SK-N-SH (cell line): ENCODE data around the gene PTMS. TPM values are rescaled to one million over a fixed set of nuclear protein-coding genes. Genes with fewer than 3 reads are reported as not detected.

Experiments used
- CTCF ChIA-PET: fragments of 300-600, 350-600 bp; formaldehyde crosslinking; extraction: SDS; loops from one replicate; lab custom pipeline; 2021; lab: Yijun Ruan, JAX
- POLR2A ChIA-PET: fragments of 350-600 bp; sonication (Branson Sonifier 250); formaldehyde crosslinking; extraction: SDS; loops from one replicate; lab custom pipeline; 2020; ENCODE audit warnings: antibody characterized with exemption, inconsistent platforms; lab: Yijun Ruan, JAX
- DNase-seq: peaks from one replicate; pipeline ENCODE4 v3.0.0; 2012
- H2AFZ ChIP-seq: fragments of 200-600 bp; sonication (generic); 2 replicates; pipeline ENCODE4 v1.8.1; 2016; ENCODE audit warnings: antibody characterized with exemption, mild to moderate bottlenecking, low read depth
- H3F3A ChIP-seq: fragments of 200-600 bp; sonication (generic); replicated peaks from 2 replicates; pipeline ENCODE3; 2016; ENCODE audit warnings: antibody characterized with exemption, mild to moderate bottlenecking; ENCODE audit not compliant: insufficient read depth
- H3K27ac ChIP-seq, 2 experiments: fragments of 200-500 bp in 1 of 2; fragments of 200-600 bp in 1 of 2; sonication (Bioruptor generic) in 1 of 2; sonication (generic), shearing (Covaris generic) in 1 of 2; 2 replicates each; pipeline versions ENCODE4 v1.5.1 to v1.6.1; 2014 to 2016; ENCODE audit warnings: low read depth in 2 of 2, inconsistent platforms in 1 of 2, low read length in 1 of 2, mild to moderate bottlenecking in 1 of 2, mixed read lengths in 1 of 2
- H3K27me3 ChIP-seq: fragments of 200-600 bp; sonication (generic), shearing (Covaris generic); 2 replicates; pipeline ENCODE4 v1.6.1; 2016; ENCODE audit warnings: mixed run types; ENCODE audit not compliant: insufficient read depth
- H3K36me3 ChIP-seq, 2 experiments: fragments of 200-500 bp in 1 of 2; fragments of 200-600 bp in 1 of 2; sonication (Bioruptor generic) in 1 of 2; sonication (generic) in 1 of 2; replicated peaks in 1 of 2; 2 replicates each; pipeline versions ENCODE3 to v1.5.1; 2014 to 2016; ENCODE audit warnings: low read length in 1 of 2, mild to moderate bottlenecking in 1 of 2; ENCODE audit not compliant: insufficient read depth in 2 of 2, control insufficient read depth in 1 of 2
- H3K4me1 ChIP-seq, 2 experiments: fragments of 200-500 bp in 1 of 2; fragments of 200-600 bp in 1 of 2; sonication (Bioruptor generic) in 1 of 2; sonication (generic), shearing (Covaris generic) in 1 of 2; 2 replicates each; pipeline versions ENCODE4 v1.5.1 to v1.6.1; 2014 to 2016; ENCODE audit warnings: low read depth in 1 of 2, low read length in 1 of 2, mixed run types in 1 of 2; ENCODE audit not compliant: insufficient read depth in 2 of 2, control insufficient read depth in 1 of 2
- H3K4me2 ChIP-seq: fragments of 200-600 bp; sonication (generic), shearing (Covaris generic); 2 replicates; pipeline ENCODE4 v1.6.1; 2017; ENCODE audit warnings: mixed run types
- H3K4me3 ChIP-seq, 2 experiments: fragments of 200-500 bp in 1 of 2; fragments of 200-600 bp in 1 of 2; sonication (Bioruptor generic) in 1 of 2; sonication (generic), shearing (Covaris generic) in 1 of 2; 2 replicates each; pipeline versions ENCODE4 v1.5.1 to v1.8.1; 2014 to 2016; ENCODE audit warnings: low read depth in 2 of 2, inconsistent platforms in 1 of 2, low read length in 1 of 2, mild to moderate bottlenecking in 1 of 2, mixed read lengths in 1 of 2, moderate library complexity in 1 of 2
- H3K79me2 ChIP-seq: fragments of 200-600 bp; sonication (generic); 2 replicates; pipeline ENCODE4 v1.8.1; 2017; ENCODE audit warnings: mild to moderate bottlenecking; ENCODE audit not compliant: insufficient read depth
- H3K9ac ChIP-seq: fragments of 200-600 bp; sonication (generic); 2 replicates; pipeline ENCODE4 v1.6.1; 2017; ENCODE audit warnings: mixed run types
- H3K9me2 ChIP-seq: fragments of 200-600 bp; sonication (generic); 2 replicates; pipeline ENCODE4 v1.6.1; 2017; ENCODE audit warnings: mixed run types
- H3K9me3 ChIP-seq: fragments of 200-600 bp; sonication (generic); 2 replicates; pipeline ENCODE4 v1.6.1; 2017; ENCODE audit warnings: mixed run types, mild to moderate bottlenecking, moderate library complexity
- H4K20me1 ChIP-seq: fragments of 200-600 bp; sonication (generic); 2 replicates; pipeline ENCODE4 v1.6.1; 2017; ENCODE audit warnings: mild to moderate bottlenecking, mixed run types; ENCODE audit not compliant: insufficient read depth
- ELF1 ChIP-seq: IDR thresholded peaks from 2 replicates; pipeline ENCODE4 v1.4.0; 2012
- EP300 ChIP-seq, 2 experiments: IDR thresholded peaks; 2 replicates each; pipeline versions ENCODE4 v1.4.0 to v1.6.1; 2012; ENCODE audit warnings: borderline replicate concordance in 1 of 2, low read depth in 1 of 2, low read length in 1 of 2
- EZH2phosphoT487 ChIP-seq: fragments of 200-600 bp; sonication (generic); IDR thresholded peaks from 2 replicates; pipeline ENCODE4 v1.6.1; 2017; ENCODE audit warnings: low read depth, mixed run types, mild to moderate bottlenecking, antibody characterized with exemption, moderate library complexity, borderline replicate concordance
- FOSL2 ChIP-seq: IDR thresholded peaks from 2 replicates; pipeline ENCODE4 v1.4.0; 2012; ENCODE audit warnings: low read depth, mild to moderate bottlenecking, moderate library complexity, borderline replicate concordance
- MXI1 ChIP-seq: IDR thresholded peaks from 2 replicates; pipeline ENCODE4 v1.6.1; 2012; ENCODE audit warnings: mild to moderate bottlenecking, low read depth, low read length, improper control_type of control experiment
- TCF12 ChIP-seq: IDR thresholded peaks from 2 replicates; pipeline ENCODE4 v1.4.0; 2012
- YY1 ChIP-seq: IDR thresholded peaks from 2 replicates; pipeline ENCODE4 v1.4.0; 2012; ENCODE audit warnings: low read depth, mild to moderate bottlenecking
- WGBS: methylation state at CpG from one replicate; pipeline ENCODE4 v1.1.6; 2017; ENCODE audit warnings: low lambda C conversion rate; 5-methylcytosine and 5-hydroxymethylcytosine counted together
- polyA plus RNA-seq, 3 experiments: library from polyadenylated mRNA; depleted of rRNA; stranded (reverse); fragments of >200 nt; gene quantifications; 2 replicates each; pipeline ENCODE4 v1.2.3, GENCODE V29; 2012
- TF ChIP-seq, protein P1 (sequence below): fragments of 200-600 bp; sonication (generic); IDR thresholded peaks from 2 replicates; pipeline ENCODE4 v1.6.1; 2017; ENCODE audit warnings: antibody characterized with exemption, mild to moderate bottlenecking, moderate library complexity
- TF ChIP-seq, protein P2 (sequence below): IDR thresholded peaks from 2 replicates; pipeline ENCODE4 v1.6.1; 2012; ENCODE audit warnings: mild to moderate bottlenecking, low read depth, low read length, moderate library complexity
- TF ChIP-seq, protein P3 (sequence below): IDR thresholded peaks from 2 replicates; pipeline ENCODE4 v1.4.0; 2012; ENCODE audit warnings: low read depth, borderline replicate concordance
- TF ChIP-seq, protein P4 (sequence below): IDR thresholded peaks from 2 replicates; pipeline ENCODE4; 2012
- TF ChIP-seq, protein P5 (sequence below): IDR thresholded peaks from 2 replicates; pipeline ENCODE4 v1.4.0; 2012; ENCODE audit warnings: low read depth, borderline replicate concordance
- TF ChIP-seq, protein P6 (sequence below): fragments of 150-350 bp; IDR thresholded peaks from 2 replicates; pipeline ENCODE4 v1.6.1; 2017; ENCODE audit warnings: antibody characterized with exemption, low read length, low read depth, borderline replicate concordance

Gene PTMS
- polyA plus RNA-seq, 1 of the 3 experiments (the other 2 are of a cell fraction): 661 TPM

DNA sequence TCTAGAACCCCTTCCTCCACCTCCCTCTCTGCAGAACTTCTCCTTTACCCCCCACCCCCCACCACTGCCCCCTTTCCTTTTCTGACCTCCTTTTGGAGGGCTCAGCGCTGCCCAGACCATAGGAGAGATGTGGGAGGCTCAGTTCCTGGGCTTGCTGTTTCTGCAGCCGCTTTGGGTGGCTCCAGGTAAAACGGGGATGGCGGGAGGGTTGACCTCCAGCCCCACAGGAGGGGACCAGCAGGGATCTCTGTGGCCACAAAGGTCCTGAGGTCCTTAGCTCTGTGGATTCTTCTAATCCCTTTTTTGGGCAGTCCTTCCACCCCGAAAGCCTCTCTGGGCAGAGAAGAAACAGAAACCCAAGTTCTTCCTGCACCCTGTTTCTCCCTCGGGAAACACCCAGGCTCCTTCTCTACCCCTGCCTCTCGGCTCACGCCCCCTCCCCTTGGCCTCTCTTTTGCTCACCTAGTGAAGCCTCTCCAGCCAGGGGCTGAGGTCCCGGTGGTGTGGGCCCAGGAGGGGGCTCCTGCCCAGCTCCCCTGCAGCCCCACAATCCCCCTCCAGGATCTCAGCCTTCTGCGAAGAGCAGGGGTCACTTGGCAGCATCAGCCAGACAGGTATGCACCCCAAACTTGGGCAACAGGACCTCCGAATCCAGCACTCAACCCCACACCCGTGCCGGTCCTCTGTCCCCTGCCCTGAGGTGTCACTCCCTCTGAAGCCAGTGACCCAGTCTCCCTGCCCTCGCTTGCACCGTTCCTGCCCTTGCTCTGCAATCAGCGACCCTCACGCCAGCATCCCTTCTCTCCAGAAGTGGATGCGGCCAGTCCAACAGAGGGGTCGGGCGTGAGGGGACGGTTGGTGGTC is 6.8 kb downstream of the PTMS start:
- H3K9me3 ChIP-seq: no peaks in the 10 kb centered on the region
- WGBS: 95% methylated on average over 21 of the region's 21 CpGs
- H3K27ac ChIP-seq: no peak overlapping the region
- TF ChIP-seq EP300 (IDR thresholded peaks at IDR 0.05; ENCODE audit: borderline replicate concordance in 1 of 2, low read depth in 1 of 2, low read length in 1 of 2): no peak
- TF ChIP-seq YY1: no peak
- TF ChIP-seq TCF12: no peak
- TF ChIP-seq, protein P1, sequence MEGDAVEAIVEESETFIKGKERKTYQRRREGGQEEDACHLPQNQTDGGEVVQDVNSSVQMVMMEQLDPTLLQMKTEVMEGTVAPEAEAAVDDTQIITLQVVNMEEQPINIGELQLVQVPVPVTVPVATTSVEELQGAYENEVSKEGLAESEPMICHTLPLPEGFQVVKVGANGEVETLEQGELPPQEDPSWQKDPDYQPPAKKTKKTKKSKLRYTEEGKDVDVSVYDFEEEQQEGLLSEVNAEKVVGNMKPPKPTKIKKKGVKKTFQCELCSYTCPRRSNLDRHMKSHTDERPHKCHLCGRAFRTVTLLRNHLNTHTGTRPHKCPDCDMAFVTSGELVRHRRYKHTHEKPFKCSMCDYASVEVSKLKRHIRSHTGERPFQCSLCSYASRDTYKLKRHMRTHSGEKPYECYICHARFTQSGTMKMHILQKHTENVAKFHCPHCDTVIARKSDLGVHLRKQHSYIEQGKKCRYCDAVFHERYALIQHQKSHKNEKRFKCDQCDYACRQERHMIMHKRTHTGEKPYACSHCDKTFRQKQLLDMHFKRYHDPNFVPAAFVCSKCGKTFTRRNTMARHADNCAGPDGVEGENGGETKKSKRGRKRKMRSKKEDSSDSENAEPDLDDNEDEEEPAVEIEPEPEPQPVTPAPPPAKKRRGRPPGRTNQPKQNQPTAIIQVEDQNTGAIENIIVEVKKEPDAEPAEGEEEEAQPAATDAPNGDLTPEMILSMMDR: no peak
- no peak for TF ChIP-seq FOSL2
- TF ChIP-seq, protein P2, sequence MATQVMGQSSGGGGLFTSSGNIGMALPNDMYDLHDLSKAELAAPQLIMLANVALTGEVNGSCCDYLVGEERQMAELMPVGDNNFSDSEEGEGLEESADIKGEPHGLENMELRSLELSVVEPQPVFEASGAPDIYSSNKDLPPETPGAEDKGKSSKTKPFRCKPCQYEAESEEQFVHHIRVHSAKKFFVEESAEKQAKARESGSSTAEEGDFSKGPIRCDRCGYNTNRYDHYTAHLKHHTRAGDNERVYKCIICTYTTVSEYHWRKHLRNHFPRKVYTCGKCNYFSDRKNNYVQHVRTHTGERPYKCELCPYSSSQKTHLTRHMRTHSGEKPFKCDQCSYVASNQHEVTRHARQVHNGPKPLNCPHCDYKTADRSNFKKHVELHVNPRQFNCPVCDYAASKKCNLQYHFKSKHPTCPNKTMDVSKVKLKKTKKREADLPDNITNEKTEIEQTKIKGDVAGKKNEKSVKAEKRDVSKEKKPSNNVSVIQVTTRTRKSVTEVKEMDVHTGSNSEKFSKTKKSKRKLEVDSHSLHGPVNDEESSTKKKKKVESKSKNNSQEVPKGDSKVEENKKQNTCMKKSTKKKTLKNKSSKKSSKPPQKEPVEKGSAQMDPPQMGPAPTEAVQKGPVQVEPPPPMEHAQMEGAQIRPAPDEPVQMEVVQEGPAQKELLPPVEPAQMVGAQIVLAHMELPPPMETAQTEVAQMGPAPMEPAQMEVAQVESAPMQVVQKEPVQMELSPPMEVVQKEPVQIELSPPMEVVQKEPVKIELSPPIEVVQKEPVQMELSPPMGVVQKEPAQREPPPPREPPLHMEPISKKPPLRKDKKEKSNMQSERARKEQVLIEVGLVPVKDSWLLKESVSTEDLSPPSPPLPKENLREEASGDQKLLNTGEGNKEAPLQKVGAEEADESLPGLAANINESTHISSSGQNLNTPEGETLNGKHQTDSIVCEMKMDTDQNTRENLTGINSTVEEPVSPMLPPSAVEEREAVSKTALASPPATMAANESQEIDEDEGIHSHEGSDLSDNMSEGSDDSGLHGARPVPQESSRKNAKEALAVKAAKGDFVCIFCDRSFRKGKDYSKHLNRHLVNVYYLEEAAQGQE: no peak
- TF ChIP-seq ELF1: no peak
- TF ChIP-seq, protein P3, sequence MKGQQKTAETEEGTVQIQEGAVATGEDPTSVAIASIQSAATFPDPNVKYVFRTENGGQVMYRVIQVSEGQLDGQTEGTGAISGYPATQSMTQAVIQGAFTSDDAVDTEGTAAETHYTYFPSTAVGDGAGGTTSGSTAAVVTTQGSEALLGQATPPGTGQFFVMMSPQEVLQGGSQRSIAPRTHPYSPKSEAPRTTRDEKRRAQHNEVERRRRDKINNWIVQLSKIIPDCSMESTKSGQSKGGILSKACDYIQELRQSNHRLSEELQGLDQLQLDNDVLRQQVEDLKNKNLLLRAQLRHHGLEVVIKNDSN: no peak
- TF ChIP-seq, protein P4, sequence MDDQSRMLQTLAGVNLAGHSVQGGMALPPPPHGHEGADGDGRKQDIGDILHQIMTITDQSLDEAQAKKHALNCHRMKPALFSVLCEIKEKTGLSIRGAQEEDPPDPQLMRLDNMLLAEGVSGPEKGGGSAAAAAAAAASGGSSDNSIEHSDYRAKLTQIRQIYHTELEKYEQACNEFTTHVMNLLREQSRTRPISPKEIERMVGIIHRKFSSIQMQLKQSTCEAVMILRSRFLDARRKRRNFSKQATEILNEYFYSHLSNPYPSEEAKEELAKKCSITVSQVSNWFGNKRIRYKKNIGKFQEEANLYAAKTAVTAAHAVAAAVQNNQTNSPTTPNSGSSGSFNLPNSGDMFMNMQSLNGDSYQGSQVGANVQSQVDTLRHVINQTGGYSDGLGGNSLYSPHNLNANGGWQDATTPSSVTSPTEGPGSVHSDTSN: no peak
- TF ChIP-seq, protein P5, sequence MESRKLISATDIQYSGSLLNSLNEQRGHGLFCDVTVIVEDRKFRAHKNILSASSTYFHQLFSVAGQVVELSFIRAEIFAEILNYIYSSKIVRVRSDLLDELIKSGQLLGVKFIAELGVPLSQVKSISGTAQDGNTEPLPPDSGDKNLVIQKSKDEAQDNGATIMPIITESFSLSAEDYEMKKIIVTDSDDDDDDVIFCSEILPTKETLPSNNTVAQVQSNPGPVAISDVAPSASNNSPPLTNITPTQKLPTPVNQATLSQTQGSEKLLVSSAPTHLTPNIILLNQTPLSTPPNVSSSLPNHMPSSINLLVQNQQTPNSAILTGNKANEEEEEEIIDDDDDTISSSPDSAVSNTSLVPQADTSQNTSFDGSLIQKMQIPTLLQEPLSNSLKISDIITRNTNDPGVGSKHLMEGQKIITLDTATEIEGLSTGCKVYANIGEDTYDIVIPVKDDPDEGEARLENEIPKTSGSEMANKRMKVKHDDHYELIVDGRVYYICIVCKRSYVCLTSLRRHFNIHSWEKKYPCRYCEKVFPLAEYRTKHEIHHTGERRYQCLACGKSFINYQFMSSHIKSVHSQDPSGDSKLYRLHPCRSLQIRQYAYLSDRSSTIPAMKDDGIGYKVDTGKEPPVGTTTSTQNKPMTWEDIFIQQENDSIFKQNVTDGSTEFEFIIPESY: no peak
- TF ChIP-seq MXI1: no peak
- TF ChIP-seq, protein P6, sequence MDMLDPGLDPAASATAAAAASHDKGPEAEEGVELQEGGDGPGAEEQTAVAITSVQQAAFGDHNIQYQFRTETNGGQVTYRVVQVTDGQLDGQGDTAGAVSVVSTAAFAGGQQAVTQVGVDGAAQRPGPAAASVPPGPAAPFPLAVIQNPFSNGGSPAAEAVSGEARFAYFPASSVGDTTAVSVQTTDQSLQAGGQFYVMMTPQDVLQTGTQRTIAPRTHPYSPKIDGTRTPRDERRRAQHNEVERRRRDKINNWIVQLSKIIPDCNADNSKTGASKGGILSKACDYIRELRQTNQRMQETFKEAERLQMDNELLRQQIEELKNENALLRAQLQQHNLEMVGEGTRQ: no peak
- TF ChIP-seq EZH2phosphoT487: no peak
- TF ChIP-seq, all 33 proteins: peak for 0
- DNase-seq: no peak
- CTCF ChIA-PET: interaction anchor here (1.0 to 15.2 kb wide), 3 partner anchors 9 to 99 kb away, joined by 3 to 343 read pairs (median 5); partner anchors contain the start of gene MLF2
- Histone ChIP-seq H3K27me3 (no peaks in the 10 kb centered on the region), H3K4me2 (no peak overlapping the region), H3K4me3 (no peak overlapping the region), H3K36me3 (peaks cover 23 to 24% of the 10 kb centered on the region in 2 experiments), H3K9ac (no peak overlapping the region), H3K79me2 (peaks cover 25% of the 10 kb centered on the region), H4K20me1 (peaks cover 29% of the 10 kb centered on the region), H3F3A (peaks cover 9% of the 10 kb centered on the region), H3K9me2 (no peaks in the 10 kb centered on the region), H2AFZ (no peak overlapping the region), H3K4me1 (peaks cover 9 to 30% of the 10 kb centered on the region in 2 experiments; a peak in 2 of 4 replicates)
- POLR2A ChIA-PET: no interaction called here
